HG02884 (cell line): ENCODE results near the gene MBD5.

Source experiments
- ATAC-seq: cut with Tn5 transposase; IDR thresholded peaks from one replicate; pipeline ENCODE4 v1.9.1; 2021; ENCODE audit warnings: mild to moderate bottlenecking, moderate library complexity; ENCODE audit not compliant: unreplicated experiment

The MBD5 gene

DNA sequence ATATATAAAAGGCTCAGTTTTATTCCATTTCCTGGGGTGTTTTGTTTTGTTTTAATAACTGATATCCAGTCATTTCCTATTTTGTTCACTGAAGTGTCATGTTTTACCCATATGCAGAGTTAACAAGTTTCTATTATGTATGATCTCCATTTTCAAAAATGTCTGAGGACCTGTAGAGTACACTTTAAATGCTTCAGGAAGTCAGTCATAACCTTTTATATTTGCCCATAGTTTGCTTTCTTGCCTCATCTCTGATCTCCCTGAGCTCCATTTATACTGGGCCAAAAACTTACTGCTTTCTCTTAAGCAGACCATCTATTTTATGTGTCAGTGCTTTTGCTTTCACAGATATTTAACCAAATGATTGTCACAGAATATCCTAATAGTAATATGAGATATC, 278.7 kb downstream of the MBD5 start:
- ATAC-seq: no peak

DNA sequence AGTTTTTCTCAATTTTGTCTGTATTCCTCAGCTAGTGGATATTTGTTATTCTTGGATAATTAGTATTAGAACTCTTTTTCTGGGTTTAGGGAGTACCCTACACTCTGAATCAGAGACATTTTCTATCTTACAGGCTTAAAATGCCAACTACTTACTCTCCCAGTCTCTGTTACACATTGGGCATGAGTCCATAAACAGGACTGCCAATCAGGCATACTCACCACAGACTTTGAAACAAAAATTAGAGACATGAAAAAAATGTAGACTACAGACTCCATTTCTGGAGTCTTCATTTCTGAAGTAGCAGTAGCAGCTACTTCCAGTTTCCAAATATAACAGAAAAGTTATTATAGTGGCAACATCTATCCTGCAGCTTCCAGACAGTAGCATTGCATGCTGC, 279.7 kb downstream of the MBD5 start:
- ATAC-seq: no peak

DNA sequence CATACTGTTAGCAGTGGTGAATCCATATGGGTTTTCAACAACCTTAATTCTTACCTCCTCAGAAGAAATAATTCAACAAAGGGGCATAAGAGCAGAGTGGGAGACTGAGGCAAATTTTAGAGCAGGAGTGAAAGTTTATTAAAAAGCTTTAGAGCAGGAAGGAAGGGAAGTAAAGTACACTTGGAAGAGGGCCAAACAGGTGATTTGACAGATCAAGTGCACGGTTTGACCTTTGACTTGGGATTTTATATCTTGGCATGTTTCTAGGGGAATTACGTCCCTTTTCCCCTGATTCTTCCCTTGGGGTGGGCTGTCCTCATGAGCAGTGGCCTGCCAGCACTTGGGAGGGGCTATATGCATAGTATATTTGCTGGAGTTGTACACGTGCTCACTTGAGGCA, 280.5 kb downstream of the MBD5 start:
- ATAC-seq: no peak

DNA sequence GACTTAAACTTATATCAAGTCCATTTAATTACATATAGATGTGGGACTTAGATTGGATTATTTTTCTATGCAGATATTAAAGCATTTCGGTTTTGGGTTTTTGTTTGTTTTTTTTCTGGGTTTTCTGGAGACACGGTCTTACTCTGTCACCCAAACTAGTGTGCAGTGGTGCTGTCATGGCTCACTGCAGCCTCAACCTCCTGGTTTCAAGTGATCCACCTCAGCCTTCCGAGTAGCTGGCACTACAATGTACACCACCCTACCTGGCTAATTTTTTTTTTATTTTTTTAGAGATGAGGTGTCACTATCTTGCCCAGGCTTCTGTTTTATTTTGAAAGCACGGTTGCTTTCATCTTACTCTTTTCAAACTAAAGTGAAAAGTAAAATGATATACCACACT, 281.6 kb downstream of the MBD5 start:
- no peak for ATAC-seq

DNA sequence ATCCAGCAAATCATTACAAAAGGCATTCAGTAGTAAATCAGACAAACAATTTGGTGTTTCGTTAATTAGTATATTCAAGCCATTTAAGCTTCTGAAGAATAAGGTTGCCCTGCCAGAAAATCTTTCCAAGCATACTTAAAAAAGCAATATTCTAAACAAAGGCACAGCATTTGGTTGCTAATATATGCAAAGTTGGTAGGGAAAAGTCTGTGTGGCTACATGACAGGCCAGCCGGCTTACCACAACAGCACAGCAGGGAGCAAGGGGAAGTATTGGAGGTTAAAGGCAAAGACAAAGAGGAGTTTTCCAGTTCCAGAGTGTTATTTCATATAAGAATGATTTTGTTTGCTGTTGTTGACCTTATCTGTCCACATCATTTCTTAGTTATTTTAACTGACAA, 282.3 kb downstream of the MBD5 start:
- no peak for ATAC-seq

DNA sequence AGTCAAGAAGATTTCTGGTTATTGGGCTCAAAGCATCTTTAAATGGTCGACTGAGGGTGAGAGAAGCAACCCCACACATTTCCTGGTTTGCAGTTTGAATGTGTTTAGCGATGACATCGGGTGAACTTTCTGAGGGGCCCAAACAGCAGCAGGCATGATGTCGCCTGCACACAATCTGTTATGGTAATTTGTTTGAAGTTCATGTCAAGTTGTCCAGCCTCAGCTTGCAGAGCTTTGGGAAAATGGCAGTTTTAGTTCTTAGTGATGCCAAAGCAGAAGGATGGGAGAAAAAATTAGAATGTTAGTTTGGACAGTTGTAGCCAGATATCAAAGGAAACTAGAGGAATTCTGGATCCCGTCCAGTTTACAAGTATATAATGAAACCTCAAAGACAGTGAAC, 284.6 kb downstream of the MBD5 start:
- ATAC-seq: no peak

DNA sequence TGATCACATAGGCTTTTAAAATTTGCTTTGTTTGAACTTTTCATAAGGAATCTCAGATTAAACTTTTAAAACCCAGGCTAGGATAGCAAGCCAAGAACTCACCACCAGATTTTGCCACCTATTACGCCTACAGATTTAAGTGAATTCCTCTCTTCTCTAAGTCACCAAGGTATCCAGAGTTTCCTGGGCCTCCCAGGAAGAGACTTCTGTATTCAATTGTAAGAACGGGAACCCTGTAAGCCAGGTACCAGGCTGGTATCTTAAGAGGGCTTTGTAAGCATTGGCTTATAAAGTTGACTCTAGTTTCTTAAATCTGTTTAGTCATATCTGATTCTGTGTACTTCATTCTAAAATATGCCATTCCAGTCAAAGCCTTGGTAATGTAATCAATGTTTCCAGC, 285.1 kb downstream of the MBD5 start:
- no peak for ATAC-seq

DNA sequence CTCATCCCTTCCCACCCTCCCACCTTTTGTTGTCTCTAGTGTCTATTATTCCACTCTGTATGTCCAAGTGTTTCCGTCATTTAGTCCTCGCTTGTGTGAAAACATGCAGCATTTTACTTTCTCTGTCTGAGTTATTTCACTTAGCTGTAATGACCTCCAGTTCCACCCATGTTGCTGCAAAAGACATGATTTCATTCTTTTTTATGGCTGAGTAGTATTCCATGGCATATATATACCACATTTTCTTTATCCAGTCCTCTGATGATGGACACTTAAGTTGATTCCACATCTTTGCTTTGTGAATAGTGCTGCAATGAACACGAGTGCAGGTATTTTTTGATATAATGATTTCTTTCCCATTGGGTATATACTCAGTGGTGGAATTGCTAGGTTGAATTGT, 296.7 kb downstream of the MBD5 start:
- ATAC-seq: no peak

DNA sequence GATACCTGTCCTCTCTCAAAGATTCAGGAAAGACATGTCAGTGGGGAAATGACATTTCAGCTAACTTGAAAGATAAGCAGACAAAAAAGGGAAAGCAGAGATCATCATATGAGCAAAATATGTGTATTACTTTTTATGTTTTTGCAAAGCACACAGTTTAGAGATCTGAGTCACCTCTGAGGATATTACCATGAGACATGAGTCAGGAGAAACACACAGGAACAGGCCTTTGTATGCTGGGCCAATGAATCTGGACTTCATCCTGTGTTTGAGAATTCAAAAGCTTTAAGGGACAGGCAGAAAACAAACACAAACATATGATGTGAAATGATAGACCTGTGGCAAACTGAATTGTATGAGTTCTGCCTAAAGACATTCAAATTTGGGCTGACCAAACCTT, 317.6 kb downstream of the MBD5 start:
- no peak for ATAC-seq

DNA sequence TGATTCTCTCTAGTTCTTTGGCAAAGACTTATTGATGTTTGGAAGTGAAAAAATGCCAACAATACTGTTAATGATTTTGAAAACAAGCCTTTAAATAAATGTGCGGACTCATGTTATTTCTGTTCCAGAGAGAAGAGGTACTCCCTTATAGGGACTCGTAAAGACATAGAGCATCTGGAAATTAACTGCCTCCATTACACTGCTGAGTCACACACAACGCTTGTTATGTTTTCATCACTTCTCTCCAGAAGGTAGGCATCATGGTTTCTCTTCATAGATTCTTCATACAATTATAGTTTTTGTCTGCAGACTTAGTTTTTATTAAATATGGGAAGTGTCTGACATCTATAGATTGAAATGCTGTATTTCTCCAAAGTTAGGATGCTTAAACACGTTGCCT, 321.2 kb downstream of the MBD5 start:
- ATAC-seq: no peak

DNA sequence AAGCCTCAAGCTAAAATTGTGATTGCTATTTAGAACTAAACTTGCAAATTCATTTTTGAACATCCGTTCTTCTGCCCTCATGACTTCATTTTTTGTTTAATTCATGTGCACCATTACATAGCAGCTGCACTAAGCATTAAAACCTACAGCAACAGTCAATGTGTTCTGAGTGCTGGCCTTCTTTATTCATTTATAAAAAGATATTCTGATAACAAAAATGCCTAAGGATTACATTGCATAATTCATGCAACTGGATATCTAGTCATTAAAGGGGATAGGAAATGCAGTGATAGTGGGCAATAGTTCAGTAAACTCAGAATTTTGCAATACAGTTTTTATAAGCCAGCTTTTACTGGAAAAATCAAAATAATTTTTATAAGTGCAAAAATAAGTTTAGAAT, 329.3 kb downstream of the MBD5 start:
- no peak for ATAC-seq

DNA sequence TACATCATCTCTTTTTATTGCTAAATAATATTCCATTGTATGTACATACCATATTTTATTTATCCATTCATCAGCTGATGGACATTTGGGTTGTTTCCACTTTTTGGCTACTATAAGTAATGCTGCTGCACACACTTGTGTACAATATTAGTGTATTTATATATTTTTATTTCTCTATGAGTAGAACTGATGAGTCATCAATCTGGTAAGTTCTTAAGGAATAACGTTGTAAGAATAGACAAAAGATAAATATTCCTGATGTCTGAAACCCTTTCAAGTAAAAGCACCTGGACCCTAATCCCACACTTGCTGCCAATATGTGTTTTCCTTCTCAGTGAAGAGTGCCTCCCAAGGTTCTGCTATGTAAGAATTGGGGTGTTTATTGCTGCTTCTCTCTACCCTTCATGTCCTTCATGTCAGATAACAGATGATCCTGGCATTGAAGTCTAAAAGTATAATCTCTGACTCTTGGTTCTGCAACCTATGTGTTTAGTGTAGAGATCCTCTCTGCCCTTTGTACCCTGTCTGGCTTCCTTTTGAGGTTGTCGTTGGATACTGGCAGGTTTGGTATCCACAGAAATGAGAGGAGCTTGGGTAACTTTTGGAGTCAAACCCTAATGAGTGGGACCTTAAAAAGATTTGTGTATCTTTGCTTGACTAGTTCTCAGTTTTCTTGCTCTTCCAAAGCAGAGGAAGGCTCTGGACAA, 330.7 kb downstream of the MBD5 start:
- no peak for ATAC-seq

DNA sequence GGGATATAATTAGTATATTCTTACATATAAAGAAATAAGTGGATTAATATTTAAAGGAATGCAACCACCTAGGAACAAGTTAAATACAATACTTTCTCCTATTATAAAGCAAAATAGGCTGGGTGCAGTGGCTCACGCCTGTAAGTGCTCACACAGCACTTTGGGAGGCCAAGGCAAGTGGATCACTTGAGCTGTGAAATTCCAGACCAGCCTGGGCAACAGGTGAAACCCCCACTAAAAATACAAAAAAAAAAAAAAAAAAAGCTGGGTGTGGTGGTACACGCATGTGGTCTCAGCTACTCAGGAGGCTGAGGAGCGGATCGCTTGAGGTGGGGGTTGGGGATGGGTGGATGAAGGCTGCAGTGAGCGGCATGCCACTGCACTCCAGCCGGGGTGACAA, 337.5 kb downstream of the MBD5 start:
- ATAC-seq: no peak

DNA sequence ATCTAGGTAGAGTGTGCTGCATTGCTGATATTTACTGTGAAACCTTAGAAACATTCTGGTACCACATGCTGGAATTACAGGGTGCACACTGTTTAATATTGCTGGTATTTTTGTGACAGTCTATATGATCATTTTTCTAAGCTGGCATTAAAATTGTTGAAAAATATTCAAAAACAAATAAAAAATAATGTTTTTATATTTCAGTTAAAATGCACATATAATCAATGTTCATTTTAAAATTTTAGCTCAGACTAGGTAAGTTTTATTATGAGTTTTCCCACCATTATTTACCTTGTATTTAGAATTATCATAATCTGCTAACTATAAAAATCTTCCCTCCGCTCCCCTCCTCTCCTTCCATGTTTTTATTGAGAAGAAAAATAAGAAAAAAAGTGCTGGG, 339.8 kb downstream of the MBD5 start:
- ATAC-seq: no peak

DNA sequence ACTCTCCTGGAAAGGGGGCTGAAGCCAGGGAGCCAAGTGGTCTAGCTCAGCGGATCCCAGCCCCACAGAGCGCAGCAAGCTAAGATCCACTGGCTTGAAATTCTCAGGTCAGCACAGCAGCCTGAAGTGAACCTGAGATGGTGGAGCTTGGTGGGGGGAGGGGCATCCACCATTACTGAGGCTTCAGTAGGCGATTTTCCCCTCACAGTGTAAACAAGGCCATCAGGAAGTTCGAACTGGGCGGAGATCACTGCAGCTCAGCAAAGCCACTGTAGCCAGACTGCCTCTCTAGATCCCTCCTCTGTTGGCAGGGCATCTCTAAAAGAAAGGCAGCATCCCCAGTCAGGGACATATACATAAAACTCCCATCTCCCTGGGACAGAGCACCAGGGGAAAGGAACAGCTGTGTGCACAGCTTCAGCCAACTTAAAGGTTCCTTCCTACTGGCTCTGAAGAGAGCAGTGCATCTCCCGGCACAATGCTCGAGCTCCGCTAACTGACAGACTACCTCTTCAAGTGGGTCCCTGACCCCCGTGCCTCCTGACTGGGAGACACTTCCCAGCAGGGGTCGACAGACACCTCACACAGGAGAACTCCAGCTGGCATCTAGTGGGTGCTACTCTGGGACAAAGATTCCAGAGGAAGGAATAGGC, 341.4 kb downstream of the MBD5 start:
- ATAC-seq: no peak

DNA sequence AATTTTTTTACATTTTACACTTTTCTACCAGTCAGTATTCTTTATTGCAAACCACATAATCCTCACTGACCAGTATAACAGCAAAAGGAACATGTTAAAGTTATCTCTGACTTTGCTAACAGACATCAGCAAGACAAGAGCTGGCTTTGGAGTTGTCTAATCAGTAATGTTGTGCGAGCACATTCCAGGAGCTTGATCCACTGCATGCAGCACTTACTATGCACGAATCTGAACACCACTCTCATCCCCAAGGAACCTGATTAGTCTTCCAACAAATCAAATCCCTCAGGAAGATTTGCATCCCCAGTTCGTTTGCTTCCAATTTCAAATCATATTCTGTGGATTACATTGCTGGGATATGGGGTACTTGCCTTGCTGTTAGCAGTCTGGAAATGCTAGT, 354.3 kb downstream of the MBD5 start:
- ATAC-seq: no peak

DNA sequence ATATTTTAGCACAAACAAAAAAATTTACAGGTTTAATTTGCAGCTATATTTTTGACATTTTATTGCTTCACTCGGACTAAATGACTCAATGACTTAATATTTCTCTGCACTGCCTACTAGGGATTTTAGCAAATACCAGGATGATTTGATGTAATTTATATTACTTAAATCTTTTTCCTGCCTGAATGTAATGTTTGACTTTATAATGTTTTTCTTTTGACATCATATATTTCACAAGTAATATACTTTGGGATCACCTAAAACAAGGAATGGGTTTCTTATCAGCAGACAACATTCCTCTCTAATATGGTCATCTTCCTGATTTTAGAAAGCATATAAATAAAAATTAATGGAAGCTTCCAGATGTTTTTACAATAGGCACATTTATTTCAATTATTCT, 370.4 kb downstream of the MBD5 start:
- ATAC-seq: no peak

DNA sequence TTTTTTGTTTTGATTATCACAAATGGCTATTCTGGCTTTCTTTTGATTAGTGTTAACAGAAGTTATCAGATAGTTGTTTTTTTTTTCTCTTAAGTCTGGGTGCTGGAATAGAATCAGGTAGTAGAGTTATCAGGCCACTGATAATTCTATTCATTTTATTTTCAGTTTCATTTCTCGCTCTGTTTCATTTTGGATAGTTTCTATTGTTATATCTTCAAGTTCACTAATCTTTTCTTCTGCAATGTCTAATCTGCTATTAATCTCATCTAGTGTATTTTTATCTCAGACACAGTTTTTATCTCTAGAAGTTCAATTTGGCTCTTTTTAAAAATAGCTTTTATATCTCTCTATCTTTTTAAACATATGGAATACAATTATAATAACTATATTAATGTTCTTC, 381.9 kb downstream of the MBD5 start:
- ATAC-seq: no peak

DNA sequence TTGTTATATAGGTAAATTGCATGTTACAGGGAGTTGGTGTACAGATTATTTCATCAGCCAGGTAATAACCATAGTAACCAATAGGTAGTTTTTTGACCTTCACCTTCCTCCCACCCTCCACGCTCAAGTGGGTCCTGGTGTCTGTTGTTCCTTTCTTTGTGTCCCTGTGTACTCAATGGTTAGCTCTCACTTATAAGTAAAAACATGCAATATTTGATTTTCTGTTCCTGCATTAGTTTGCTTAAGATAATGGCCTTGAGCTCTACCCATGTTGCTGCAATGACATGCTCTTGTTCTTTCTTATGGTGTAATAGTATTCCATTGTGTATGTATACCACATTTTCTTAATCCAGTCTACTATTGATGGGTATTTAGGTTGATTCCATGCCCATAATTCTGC, 390.0 kb downstream of the MBD5 start:
- ATAC-seq: no peak

DNA sequence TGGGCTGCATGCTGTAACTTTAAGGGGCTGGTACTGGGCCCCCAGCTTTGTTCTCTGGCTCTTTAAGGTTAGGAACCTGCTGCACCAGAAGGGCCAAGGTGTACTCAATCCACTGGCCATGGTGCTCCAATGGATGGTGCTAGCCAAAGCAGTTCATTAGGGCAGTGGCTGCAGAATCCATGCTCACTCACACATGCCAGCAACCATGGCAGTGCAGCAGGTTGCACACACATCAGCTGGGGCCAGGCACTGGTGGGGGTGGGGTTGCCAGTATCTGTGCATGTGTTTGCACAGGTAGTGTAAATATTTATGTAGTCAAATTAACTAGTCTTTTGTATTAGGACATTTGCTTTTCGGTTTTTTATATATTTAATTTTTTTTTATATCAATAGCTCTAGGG, 395.4 kb downstream of the MBD5 start:
- ATAC-seq: no peak

DNA sequence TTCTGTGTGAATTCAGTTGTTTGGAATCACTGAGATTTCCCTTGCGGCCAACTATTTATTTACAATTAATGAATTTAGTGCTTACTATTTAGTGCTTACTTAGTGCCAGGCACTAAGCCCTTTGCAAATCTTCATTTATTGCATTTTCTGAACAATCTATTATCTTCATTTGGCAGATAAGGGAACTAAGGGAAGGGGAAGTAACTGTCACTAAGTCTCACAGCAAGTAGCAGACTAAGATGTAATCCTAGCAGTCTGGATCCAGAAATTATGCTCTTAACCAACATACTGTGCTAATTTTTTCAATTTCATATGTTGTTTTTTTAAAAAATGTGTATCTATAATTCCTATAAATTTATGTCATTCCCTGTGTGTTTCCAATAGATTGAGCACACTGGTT, 409.2 kb downstream of the MBD5 start:
- no peak for ATAC-seq

DNA sequence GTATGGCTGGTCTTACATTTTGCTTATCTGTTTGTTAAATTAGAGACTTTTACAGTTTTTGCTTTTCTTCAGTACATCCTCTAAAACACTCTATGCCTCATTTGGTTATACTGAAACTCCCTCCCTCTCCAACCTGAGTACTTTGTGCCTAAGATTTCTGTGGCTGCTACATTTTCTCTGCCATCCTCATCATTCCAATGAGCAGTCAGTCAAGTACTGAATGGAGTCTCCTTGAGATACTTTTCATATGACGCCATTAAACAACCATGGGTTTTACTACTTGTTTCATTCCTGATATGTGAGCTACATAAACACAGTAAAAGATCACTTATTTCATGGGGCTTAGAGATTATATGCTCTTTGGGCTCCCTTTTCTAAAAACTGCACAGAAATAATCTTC, 427.0 kb downstream of the MBD5 start:
- no peak for ATAC-seq

DNA sequence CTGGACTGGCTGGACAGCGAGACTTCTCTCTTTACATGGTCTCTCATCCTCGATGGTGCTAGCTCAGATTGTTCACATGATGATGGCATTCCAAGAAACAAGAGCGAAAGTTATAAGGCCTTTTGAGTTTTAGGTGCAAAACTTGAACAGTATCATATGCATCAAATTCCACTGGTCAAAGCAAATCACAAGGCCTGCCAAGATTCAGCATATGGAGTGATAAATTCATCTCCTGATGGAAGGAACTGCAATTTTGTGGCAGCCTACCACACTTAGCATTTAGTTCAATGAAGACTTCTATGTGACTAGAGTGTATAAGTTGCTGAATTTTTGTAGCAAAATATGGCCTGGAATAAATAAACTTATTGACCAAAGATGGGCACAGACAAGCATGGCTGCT, 429.6 kb downstream of the MBD5 start:
- no peak for ATAC-seq
